BJ (cell line): ENCODE data around the gene PPM1G. TPM values are rescaled to one million over a fixed set of nuclear protein-coding genes. Genes with fewer than 3 reads are reported as not detected.

ENCODE experiments used
- CTCF ChIA-PET: fragments of 350-600 bp; formaldehyde crosslinking; extraction: SDS; loops from one replicate; lab custom pipeline; 2021; ENCODE audit warnings: antibody characterized with exemption, inconsistent platforms; lab: Yijun Ruan, JAX
- POLR2A ChIA-PET: fragments of 300-600 bp; sonication (Branson Sonifier 250); formaldehyde crosslinking; extraction: SDS; loops from one replicate; lab custom pipeline; 2021; ENCODE audit warnings: antibody characterized with exemption; lab: Charles Lee
- DNase-seq: peaks from one replicate; pipeline ENCODE4 v3.0.0-alpha.2; 2011; ENCODE audit warnings: low read depth
- H3K27me3 ChIP-seq: 2 replicates; pipeline ENCODE4 v1.6.0; 2011; ENCODE audit warnings: low read length; ENCODE audit not compliant: control insufficient read depth, insufficient read depth
- H3K36me3 ChIP-seq: 2 replicates; pipeline ENCODE4 v1.5.1; 2011; ENCODE audit warnings: low read length; ENCODE audit not compliant: control insufficient read depth, insufficient read depth
- H3K4me3 ChIP-seq: 2 replicates; pipeline ENCODE4 v1.5.1; 2011; ENCODE audit warnings: low read depth, mild to moderate bottlenecking, control low read depth, low read length
- polyA plus RNA-seq: library from polyadenylated mRNA; depleted of rRNA; stranded (reverse); fragments of >200 nt; gene quantifications from 2 replicates; pipeline ENCODE4 v1.2.3, GENCODE V29; 2011
- TF ChIP-seq, protein P1 (sequence below): IDR thresholded peaks from 2 replicates; pipeline ENCODE4 v1.5.1; 2011; ENCODE audit warnings: low read depth, mild to moderate bottlenecking, control low read depth, inconsistent platforms, low read length, moderate library complexity; ENCODE audit not compliant: insufficient read depth

PPM1G gene
- polyA plus RNA-seq, 1 experiment = 48.3 TPM

DNA sequence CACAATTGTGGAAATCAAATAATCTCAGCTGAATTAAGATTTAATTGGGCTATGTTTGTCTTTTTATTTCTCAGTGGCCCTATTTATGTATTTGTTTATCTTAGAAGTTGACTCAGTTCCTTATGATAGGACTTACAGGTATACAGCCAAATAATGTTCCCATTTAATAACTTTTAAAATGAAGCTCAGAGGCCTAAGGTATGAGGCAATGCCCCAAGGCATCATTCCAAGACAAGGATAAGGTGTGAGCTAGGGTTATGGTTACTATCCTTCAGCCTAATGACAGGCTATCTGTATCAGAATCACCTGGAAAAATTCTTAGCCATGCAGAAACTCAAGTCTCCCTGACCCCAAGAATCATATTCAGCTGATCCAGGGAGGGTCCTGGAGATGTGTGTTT is 11.6 kb upstream of the PPM1G start:
- H3K27me3 ChIP-seq = no peaks in the 10 kb centered on the region
- DNase-seq = no peak
- no peaks in the 10 kb centered on the region for H3K36me3 ChIP-seq
- TF ChIP-seq, protein P1, sequence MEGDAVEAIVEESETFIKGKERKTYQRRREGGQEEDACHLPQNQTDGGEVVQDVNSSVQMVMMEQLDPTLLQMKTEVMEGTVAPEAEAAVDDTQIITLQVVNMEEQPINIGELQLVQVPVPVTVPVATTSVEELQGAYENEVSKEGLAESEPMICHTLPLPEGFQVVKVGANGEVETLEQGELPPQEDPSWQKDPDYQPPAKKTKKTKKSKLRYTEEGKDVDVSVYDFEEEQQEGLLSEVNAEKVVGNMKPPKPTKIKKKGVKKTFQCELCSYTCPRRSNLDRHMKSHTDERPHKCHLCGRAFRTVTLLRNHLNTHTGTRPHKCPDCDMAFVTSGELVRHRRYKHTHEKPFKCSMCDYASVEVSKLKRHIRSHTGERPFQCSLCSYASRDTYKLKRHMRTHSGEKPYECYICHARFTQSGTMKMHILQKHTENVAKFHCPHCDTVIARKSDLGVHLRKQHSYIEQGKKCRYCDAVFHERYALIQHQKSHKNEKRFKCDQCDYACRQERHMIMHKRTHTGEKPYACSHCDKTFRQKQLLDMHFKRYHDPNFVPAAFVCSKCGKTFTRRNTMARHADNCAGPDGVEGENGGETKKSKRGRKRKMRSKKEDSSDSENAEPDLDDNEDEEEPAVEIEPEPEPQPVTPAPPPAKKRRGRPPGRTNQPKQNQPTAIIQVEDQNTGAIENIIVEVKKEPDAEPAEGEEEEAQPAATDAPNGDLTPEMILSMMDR = no peak
- ChIA-PET POLR2A (no interaction called here), CTCF (interaction anchor here (1.1 to 1.4 kb wide), 2 partner anchors 10 to 13 kb away, joined by 3 read pairs; no protein-coding TSS in a partner anchor)
- no peak overlapping the region for H3K4me3 ChIP-seq

DNA sequence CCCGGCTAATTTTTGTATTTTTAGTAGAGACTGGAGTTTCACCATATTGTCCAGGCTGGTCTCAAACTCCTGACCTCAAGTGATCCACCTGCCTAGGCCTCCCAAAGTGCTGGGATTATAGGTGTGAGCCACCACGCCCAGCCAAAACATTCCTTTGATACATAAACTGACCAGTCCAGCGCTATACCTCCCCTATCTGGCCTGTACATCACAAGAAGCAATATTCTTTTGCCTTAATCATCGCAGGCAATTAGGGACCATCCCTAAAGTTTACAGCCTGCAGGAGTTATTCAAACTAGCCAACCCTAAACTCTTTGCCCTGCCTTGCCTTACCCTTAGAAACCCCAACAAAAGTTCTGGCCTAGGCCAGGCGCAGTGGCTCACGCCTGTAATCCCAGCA is 6.8 kb upstream of the PPM1G start:
- H3K27me3 ChIP-seq = no peaks in the 10 kb centered on the region
- no peak overlapping the region for H3K4me3 ChIP-seq
- no peak for DNase-seq
- CTCF ChIA-PET = no interaction called here
- no peaks in the 10 kb centered on the region for H3K36me3 ChIP-seq
- POLR2A ChIA-PET = no interaction called here
- TF ChIP-seq, protein P1 = no peak

DNA sequence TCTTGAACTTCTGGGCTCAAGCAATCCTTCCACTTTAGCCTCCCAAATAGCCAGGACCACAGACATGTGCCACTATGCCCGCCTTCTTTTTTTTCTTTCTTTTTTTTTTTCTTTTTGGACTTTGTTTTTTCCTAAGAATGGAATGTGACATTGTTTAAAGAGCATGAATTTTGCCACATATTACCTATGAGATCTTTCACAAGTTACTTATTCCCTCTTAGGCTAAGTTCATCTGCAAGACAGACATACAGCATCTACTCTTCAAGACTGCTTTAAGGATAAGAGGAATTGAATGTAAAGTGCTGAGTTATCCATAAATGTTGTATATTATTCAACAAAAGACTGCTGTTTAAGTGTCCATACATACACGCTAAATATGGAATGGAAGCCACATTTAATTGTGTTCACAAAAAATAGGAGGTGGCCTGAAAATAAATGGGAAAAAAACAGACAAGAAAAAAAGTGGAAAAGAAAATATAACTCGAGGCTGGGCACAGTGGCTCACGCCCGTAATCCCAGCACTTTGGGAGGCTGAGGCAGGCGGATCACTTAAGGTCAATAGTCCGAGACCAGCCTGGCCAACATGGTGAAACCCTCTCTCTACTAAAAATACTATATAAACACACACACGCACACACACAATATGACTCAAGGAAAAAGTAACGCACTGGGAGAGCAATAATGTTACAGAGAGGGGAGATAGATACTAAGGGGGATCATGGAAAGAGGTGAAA is 3.2 kb upstream of the PPM1G start:
- CTCF ChIA-PET = no interaction called here
- TF ChIP-seq, protein P1 = no peak
- POLR2A ChIA-PET = no interaction called here

DNA sequence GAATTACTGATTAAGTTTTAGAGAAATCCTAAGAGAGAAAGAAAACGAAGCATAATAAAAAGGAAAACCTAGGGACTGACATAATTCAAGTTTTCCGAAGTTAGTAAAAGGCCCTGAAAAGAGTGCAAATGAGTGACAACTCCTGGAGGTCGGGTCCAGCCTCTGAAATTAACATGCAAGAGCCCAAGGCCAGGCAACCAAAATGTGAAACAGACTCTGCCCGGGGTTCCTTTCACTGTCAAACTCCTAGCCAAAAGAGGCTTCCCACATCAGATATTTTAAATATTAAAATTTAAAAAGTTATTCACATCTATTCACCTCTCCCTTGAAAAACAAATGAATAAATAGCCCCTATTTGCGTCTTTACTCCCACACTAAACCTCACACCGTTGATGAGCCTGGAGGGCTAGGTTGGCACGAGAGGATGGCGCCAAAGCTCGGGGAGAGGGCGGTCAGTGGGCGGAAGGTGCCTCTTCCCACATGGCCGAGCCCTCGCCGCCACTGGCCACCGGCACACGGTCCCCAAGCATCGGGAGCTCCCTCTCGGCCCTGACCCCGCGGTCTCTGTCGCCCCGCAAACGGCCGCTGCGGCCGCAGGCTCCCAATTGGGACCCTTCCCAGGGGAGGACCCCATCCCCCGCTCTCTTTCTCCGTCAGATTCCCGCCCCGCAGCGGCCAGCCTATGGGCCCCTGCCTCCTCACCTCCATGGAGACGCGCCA is 630 bp downstream of the PPM1G start:
- H3K4me3 ChIP-seq = peak overlapping the region; percentile 99
- H3K36me3 ChIP-seq = no peaks in the 10 kb centered on the region; the same call in 1 of the 2 replicates
- no peak for DNase-seq
- ChIA-PET POLR2A (interaction anchor here (0.6 kb wide), 2 partner anchors 247 to 1721 kb away, joined by 3 to 4 read pairs; no protein-coding TSS in a partner anchor), CTCF (interaction anchor here (0.6 to 2.5 kb wide), 14 partner anchors 13 to 644 kb away, joined by 3 to 11 read pairs (median 3); partner anchors contain the start of genes NRBP1 and ZNF513)
- H3K27me3 ChIP-seq = no peaks in the 10 kb centered on the region
- TF ChIP-seq, protein P1 = no peak

More for the DNA sequence above, 3.2 kb upstream of the PPM1G start:
- Histone ChIP-seq H3K27me3 (no peaks in the 10 kb centered on the region), H3K36me3 (no peaks in the 10 kb centered on the region), H3K4me3 (no peak overlapping the region)
- DNase-seq = no peak
